Measurements from ENCODE around the gene IFRD2.

IFRD2 gene

GRCh38 chr3:50323614-50324199 lies 31.5 kb upstream of the IFRD2 start:
- H3K4me3 ChIP-seq (ENCODE audit: control insufficient read depth, low read depth, low read length): no peak overlapping the region
- no peak for TF ChIP-seq CTCF (conservative IDR thresholded peaks at IDR 0.05; ENCODE audit: control insufficient read depth, insufficient read depth, low read depth, low read length)
- DNase-seq (ENCODE audit: low read depth): no peak

- TF ChIP-seq CTCF (conservative IDR thresholded peaks at IDR 0.05; ENCODE audit: control insufficient read depth, insufficient read depth, low read depth, low read length): no peak
- H3K4me3 ChIP-seq (ENCODE audit: control insufficient read depth, low read depth, low read length): no peak overlapping the region
- no peak for DNase-seq (ENCODE audit: low read depth)
Measured at GRCh38 chr3:50323092-50323600, 30.9 kb upstream of the IFRD2 start.

GRCh38 chr3:50322386-50323091 lies 30.3 kb upstream of the IFRD2 start, which contains the start of gene HYAL2:
TSS of gene HYAL2 (minus strand) at chr3:50322745. CDS start at chr3:50320489, 2,256 bp downstream.
- TF ChIP-seq CTCF (conservative IDR thresholded peaks at IDR 0.05; ENCODE audit: control insufficient read depth, insufficient read depth, low read depth, low read length): no peak
- DNase-seq (ENCODE audit: low read depth): no peak
- peak within 1 kb of the TSS; percentile 84 for H3K4me3 ChIP-seq (ENCODE audit: control insufficient read depth, low read depth, low read length)

- no peak for DNase-seq (ENCODE audit: low read depth)
- peak overlapping the region; percentile 84 for H3K4me3 ChIP-seq (ENCODE audit: control insufficient read depth, low read depth, low read length)
- TF ChIP-seq CTCF (conservative IDR thresholded peaks at IDR 0.05; ENCODE audit: control insufficient read depth, insufficient read depth, low read depth, low read length): no peak
Measured at GRCh38 chr3:50322115-50322385, 29.8 kb upstream of the IFRD2 start.

GRCh38 chr3:50321336-50322114 lies 29.3 kb upstream of the IFRD2 start:
- peak; percentile 79 for DNase-seq (ENCODE audit: low read depth)
- H3K4me3 ChIP-seq (ENCODE audit: control insufficient read depth, low read depth, low read length): peak overlapping the region; percentile 84
- TF ChIP-seq CTCF (conservative IDR thresholded peaks at IDR 0.05; ENCODE audit: control insufficient read depth, insufficient read depth, low read depth, low read length): peak; percentile 44

GRCh38 chr3:50320853-50321335 lies 28.7 kb upstream of the IFRD2 start:
- peak; percentile 44 for DNase-seq (ENCODE audit: low read depth)
- TF ChIP-seq CTCF (conservative IDR thresholded peaks at IDR 0.05; ENCODE audit: control insufficient read depth, insufficient read depth, low read depth, low read length): no peak
- peak overlapping the region; percentile 84 for H3K4me3 ChIP-seq (ENCODE audit: control insufficient read depth, low read depth, low read length)

Data from fibroblast of mammary gland (primary cell).